GM21737 (cell line): ENCODE measurements around the gene BZW1.

Experiments used
- ATAC-seq: cut with Tn5 transposase; IDR thresholded peaks from one replicate; pipeline ENCODE4 v1.9.1; 2021; ENCODE audit warnings: mild to moderate bottlenecking, moderate library complexity; ENCODE audit not compliant: unreplicated experiment

Gene BZW1

GRCh38 chr2:200873560-200873959, 61.9 kb downstream of the BZW1 start:
- no peak for ATAC-seq
